DOHH2 (cell line): ENCODE measurements around the gene SLC10A3.

ENCODE experiments used
- EZH2phosphoT487 ChIP-seq: fragments of 200-600 bp; sonication (generic); IDR thresholded peaks from 2 replicates; pipeline ENCODE4 v1.6.1; 2017; ENCODE audit warnings: borderline replicate concordance, mild to moderate bottlenecking, antibody characterized with exemption, low read length, moderate library complexity, mixed read lengths
- TF ChIP-seq, protein P1 (sequence below): fragments of 200-600 bp; sonication (generic); IDR thresholded peaks from one replicate; pipeline ENCODE4 v1.5.1; 2014; ENCODE audit warnings: antibody characterized with exemption, mild to moderate bottlenecking, low read depth, low read length; ENCODE audit not compliant: poor library complexity, severe bottlenecking

- TF ChIP-seq, protein P1, sequence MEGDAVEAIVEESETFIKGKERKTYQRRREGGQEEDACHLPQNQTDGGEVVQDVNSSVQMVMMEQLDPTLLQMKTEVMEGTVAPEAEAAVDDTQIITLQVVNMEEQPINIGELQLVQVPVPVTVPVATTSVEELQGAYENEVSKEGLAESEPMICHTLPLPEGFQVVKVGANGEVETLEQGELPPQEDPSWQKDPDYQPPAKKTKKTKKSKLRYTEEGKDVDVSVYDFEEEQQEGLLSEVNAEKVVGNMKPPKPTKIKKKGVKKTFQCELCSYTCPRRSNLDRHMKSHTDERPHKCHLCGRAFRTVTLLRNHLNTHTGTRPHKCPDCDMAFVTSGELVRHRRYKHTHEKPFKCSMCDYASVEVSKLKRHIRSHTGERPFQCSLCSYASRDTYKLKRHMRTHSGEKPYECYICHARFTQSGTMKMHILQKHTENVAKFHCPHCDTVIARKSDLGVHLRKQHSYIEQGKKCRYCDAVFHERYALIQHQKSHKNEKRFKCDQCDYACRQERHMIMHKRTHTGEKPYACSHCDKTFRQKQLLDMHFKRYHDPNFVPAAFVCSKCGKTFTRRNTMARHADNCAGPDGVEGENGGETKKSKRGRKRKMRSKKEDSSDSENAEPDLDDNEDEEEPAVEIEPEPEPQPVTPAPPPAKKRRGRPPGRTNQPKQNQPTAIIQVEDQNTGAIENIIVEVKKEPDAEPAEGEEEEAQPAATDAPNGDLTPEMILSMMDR: no peak
- TF ChIP-seq EZH2phosphoT487: no peak
These were observed 5.9 kb downstream of the SLC10A3 start for GRCh38 chrX:154484255-154485149.
